ENCODE results near the gene SUN2. TPM values are rescaled to one million over a fixed set of nuclear protein-coding genes. Genes with fewer than 3 reads are reported as not detected.

SUN2 gene
- total and polyA plus RNA-seq, 2 of the 8 experiments (the other 6 are each of a cell fraction or from before 2014, with no cell fraction given): 5.1 to 10.5 TPM

DNA sequence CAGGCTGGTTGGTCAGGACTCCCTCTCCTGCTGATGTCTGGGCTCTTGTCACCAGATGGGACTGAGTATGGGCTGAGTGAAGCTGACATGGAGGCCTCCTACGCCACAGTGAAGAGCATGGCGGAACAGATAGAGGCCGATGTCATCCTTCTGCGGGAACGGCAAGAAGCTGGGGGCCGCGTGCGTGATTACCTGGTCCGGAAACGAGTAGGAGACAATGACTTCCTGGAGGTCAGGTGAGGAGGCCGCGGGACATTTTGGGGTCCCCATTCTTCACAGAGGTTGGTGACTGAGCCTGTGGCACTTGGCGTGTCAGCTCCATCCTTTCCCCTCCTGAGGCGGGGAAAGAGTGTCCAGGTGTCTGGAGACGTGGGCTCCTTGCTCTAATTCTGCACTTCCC lies 39.9 kb downstream of the SUN2 start (continued):
- TF ChIP-seq, protein P1, sequence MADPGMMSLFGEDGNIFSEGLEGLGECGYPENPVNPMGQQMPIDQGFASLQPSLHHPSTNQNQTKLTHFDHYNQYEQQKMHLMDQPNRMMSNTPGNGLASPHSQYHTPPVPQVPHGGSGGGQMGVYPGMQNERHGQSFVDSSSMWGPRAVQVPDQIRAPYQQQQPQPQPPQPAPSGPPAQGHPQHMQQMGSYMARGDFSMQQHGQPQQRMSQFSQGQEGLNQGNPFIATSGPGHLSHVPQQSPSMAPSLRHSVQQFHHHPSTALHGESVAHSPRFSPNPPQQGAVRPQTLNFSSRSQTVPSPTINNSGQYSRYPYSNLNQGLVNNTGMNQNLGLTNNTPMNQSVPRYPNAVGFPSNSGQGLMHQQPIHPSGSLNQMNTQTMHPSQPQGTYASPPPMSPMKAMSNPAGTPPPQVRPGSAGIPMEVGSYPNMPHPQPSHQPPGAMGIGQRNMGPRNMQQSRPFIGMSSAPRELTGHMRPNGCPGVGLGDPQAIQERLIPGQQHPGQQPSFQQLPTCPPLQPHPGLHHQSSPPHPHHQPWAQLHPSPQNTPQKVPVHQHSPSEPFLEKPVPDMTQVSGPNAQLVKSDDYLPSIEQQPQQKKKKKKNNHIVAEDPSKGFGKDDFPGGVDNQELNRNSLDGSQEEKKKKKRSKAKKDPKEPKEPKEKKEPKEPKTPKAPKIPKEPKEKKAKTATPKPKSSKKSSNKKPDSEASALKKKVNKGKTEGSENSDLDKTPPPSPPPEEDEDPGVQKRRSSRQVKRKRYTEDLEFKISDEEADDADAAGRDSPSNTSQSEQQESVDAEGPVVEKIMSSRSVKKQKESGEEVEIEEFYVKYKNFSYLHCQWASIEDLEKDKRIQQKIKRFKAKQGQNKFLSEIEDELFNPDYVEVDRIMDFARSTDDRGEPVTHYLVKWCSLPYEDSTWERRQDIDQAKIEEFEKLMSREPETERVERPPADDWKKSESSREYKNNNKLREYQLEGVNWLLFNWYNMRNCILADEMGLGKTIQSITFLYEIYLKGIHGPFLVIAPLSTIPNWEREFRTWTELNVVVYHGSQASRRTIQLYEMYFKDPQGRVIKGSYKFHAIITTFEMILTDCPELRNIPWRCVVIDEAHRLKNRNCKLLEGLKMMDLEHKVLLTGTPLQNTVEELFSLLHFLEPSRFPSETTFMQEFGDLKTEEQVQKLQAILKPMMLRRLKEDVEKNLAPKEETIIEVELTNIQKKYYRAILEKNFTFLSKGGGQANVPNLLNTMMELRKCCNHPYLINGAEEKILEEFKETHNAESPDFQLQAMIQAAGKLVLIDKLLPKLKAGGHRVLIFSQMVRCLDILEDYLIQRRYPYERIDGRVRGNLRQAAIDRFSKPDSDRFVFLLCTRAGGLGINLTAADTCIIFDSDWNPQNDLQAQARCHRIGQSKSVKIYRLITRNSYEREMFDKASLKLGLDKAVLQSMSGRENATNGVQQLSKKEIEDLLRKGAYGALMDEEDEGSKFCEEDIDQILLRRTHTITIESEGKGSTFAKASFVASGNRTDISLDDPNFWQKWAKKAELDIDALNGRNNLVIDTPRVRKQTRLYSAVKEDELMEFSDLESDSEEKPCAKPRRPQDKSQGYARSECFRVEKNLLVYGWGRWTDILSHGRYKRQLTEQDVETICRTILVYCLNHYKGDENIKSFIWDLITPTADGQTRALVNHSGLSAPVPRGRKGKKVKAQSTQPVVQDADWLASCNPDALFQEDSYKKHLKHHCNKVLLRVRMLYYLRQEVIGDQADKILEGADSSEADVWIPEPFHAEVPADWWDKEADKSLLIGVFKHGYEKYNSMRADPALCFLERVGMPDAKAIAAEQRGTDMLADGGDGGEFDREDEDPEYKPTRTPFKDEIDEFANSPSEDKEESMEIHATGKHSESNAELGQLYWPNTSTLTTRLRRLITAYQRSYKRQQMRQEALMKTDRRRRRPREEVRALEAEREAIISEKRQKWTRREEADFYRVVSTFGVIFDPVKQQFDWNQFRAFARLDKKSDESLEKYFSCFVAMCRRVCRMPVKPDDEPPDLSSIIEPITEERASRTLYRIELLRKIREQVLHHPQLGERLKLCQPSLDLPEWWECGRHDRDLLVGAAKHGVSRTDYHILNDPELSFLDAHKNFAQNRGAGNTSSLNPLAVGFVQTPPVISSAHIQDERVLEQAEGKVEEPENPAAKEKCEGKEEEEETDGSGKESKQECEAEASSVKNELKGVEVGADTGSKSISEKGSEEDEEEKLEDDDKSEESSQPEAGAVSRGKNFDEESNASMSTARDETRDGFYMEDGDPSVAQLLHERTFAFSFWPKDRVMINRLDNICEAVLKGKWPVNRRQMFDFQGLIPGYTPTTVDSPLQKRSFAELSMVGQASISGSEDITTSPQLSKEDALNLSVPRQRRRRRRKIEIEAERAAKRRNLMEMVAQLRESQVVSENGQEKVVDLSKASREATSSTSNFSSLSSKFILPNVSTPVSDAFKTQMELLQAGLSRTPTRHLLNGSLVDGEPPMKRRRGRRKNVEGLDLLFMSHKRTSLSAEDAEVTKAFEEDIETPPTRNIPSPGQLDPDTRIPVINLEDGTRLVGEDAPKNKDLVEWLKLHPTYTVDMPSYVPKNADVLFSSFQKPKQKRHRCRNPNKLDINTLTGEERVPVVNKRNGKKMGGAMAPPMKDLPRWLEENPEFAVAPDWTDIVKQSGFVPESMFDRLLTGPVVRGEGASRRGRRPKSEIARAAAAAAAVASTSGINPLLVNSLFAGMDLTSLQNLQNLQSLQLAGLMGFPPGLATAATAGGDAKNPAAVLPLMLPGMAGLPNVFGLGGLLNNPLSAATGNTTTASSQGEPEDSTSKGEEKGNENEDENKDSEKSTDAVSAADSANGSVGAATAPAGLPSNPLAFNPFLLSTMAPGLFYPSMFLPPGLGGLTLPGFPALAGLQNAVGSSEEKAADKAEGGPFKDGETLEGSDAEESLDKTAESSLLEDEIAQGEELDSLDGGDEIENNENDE (IDR thresholded peaks at IDR 0.05; ENCODE audit: insufficient replicate concordance, low read length): no peak
